HG03039 (cell line): ENCODE results near the gene BGN.
A peak's percentile ranks its signal among the peaks of the same experiment; 100 is the strongest.

Experiments used
- ATAC-seq: cut with Tn5 transposase; IDR thresholded peaks from one replicate; pipeline ENCODE4 v1.9.1; 2021; ENCODE audit warnings: mild to moderate bottlenecking, moderate library complexity; ENCODE audit not compliant: unreplicated experiment

BGN gene

GRCh38 chrX:153459986-153460385 is 34.8 kb upstream of the BGN start:
- ATAC-seq: no peak

GRCh38 chrX:153460826-153461225 is 34.0 kb upstream of the BGN start:
- ATAC-seq: no peak

- no peak for ATAC-seq
These were observed 32.5 kb upstream of the BGN start for GRCh38 chrX:153462291-153462690.

- ATAC-seq: no peak
These were observed 31.7 kb upstream of the BGN start for GRCh38 chrX:153463031-153463430.

DNA sequence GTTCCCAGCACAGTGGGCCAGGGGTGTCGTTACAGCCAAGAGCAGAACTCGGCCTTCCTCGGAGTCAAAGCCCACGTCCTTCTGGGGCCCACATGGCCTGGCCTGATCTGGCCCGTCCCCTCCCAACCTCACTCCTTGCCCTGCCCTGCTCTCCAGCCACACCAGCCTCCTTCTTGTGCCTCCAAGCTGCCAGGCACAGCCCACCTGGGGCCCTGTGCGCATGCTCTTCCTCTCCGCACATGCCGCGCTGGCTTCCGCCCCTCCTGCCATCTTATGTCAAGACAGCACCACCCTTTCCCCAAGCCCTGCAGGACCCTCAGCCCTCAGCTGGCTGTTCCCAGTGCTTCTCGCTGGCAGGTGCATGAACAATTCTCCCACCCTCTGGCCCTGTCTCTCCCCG is 31.2 kb upstream of the BGN start:
- ATAC-seq: no peak

DNA sequence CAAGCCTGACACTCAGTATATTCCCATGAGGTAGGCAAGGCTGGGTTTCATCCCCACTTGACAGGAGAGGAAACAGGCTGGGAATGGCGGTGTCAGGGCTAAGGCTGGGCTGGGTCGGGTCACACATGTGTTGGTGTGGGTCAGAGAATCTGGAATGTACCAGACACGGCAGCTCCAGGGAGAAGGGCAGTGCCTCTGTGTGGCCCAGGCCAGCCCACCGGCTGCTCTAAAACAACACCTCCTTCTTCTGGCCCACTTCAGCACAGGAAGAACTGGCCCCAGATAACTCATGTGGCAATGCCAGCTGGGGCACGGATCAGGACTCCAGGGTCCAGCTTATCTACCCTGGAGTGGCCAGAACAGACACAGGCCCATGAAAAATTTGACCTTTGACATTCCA is 30.7 kb upstream of the BGN start:
- no peak for ATAC-seq

DNA sequence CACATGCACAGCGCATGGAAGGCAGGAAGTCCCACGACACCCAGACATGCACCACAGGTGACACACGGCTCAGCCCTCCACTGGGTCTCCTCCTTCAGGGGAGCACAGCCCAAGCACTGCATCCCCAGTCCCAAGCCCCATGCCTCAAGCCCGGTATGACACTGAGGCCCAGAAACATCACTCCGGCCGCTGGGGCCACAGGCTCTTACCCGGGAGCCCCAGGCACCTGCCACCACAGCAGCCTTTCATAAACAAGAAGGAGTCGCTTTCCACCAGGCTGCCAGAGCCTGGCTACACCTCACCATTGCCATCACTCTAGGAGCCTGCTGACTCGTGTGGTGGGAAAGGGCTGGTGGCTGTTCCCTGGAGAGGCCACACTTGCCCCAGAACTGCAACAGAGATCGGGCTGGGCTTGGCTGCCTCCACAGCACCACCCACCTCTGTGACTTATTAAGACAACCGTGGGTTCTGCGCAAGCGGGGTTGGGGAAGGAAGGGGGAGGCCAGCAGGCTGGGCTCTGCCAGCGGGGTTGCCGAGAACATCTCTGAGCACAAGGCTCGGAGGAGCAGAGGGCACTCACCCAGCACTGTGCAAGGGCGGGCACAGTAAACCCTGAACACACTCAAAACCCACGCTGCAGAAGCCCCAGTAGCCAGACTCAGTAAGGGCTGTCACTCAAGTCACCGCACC is 28.9 kb upstream of the BGN start:
- ATAC-seq: no peak

DNA sequence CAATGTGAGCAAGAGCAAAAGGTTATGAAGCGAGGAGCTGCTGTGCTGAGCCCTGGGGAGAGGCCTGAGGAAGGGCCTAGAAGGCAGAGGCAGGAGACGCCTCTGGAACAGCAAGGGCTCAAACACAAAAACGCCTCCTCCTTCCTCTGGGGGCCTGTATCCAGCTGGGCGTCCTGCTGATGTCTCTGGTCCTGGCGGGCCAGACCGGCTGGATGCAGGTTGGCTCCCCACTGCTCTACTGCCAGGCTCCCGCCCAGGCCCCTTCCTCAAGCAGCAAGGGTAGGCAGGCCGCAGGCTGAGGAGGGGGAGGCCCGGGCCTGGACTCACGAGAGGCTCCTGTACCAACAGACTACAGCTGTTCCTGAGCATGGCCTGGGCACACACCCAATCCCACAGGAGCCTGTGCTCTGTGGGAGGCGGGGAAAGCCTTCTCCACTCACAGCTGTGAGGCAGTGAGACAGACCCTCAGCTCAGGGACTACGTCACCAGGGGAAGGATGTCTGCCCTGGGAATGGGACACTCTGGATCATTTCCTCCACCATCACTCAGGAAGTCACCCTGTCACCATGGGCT is 26.7 kb upstream of the BGN start:
- ATAC-seq: no peak

GRCh38 chrX:153469811-153470410 is 24.9 kb upstream of the BGN start:
- ATAC-seq: peak; percentile 31

GRCh38 chrX:153470411-153471363 is 24.1 kb upstream of the BGN start, which contains the start of gene HAUS7:
HAUS7 (minus strand) TSS chrX:153470576; CDS start chrX:153470557, 19 bp downstream.
- ATAC-seq: peak; percentile 69

- ATAC-seq: no peak
These were observed 23.0 kb upstream of the BGN start for GRCh38 chrX:153471663-153472280.

- ATAC-seq: no peak
These were observed 21.7 kb upstream of the BGN start for GRCh38 chrX:153473126-153473525.

- ATAC-seq: no peak
These were observed 20.5 kb upstream of the BGN start for GRCh38 chrX:153474266-153474665.

GRCh38 chrX:153474718-153475117 is 20.1 kb upstream of the BGN start:
- no peak for ATAC-seq

- ATAC-seq: no peak
These were observed 19.5 kb upstream of the BGN start for GRCh38 chrX:153475271-153475670.

GRCh38 chrX:153475751-153476281 is 19.0 kb upstream of the BGN start:
- ATAC-seq: no peak

DNA sequence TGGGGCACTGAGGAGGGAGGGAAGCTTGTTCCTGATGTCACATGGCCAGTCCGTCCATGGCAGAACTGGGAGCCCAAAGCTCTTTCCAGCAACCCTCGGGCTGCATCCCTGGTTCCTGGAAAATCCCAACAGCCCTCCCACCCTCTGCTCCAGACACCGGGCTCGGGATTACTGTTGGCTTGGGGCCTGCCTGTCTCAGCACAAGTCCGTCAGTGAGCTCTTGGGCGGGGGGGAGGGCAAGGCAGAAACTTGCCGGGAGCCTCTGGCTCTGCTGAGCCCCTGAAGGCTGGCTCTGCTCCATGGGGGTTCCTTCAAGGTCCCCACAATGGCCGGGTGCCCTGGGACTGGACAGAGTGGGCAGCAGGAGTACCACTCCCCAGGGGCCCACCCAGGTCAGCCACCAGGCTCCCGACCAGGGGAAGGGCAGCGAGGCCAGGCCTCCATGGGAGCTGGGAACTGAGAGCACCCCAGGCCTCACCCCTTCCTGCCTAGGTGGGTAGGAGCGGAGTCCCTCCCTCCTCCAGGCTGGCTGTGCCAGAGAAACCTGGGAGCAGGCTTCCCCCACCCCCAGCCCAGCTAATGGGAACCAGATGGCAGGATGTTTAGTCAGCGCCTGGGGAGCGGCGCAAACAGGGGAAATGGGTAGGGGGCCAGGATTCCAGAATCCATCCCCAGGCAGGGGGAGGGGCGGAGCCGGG is 18.0 kb upstream of the BGN start:
- no peak for ATAC-seq

DNA sequence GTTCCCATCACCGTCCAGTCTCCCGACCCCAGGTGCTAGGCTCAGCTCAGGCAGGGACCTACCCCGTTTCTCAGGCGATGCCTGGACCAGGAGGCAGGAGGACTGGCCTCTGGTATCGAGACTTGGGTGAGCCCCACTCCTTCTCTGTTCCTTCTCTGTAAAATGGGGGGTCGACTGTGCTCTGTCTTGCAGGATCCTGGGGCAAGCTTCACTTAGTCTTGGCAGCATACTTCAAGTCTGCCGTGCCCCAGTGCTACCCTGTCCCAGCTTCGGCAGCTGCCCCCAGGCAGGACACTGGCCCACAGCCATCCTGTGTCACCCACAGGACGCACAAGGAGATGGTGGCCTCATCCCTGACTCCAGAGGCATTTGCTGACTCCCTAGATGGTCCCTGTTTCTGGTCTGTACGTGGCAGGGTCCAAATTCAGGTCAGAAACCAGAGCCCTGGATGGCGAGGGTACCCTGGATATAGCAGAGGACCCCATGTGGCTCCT is 17.4 kb upstream of the BGN start:
- ATAC-seq: no peak

DNA sequence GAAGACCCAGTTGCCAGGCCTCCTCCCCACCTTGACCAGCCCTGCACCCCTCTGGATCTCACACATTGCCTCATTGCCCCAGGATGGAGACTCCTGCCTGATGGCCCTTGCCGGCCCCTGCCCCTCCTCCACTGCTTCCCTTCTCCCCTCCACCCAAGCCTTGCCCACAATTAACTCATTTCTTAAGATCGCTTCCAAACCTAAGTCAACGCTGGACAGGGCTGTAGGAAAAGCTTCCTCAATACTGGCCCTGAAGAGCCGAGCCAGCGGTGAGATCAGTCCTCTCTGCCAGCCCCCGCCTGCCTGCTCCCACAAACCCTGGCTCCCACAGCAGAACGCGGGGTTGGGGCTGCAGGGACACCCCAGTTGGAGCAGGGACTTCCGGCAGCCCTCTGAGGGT is 16.9 kb upstream of the BGN start:
- no peak for ATAC-seq

- ATAC-seq: no peak
These were observed 16.0 kb upstream of the BGN start for GRCh38 chrX:153478746-153479145.
